HepG2 (cell line): Measurements from ENCODE around the gene MINDY1. TPM values are rescaled to one million over a fixed set of nuclear protein-coding genes. Genes with fewer than 3 reads are reported as not detected.

Experiments used
- FOXA1 ChIP-seq, 2 experiments: fragments of 450-650 bp in 1 of 2; sonication (generic) in 1 of 2; formaldehyde crosslinking in 1 of 2; IDR thresholded peaks; 2 replicates each; pipeline versions ENCODE4 v1.4.0 to v1.6.1; 2016 to 2020; ENCODE audit warnings: missing genetic modification reagents in 1 of 2
- GABPA ChIP-seq, 2 experiments: IDR thresholded peaks; 2 replicates each; pipeline ENCODE4 v1.6.1; 2011 to 2016; ENCODE audit warnings: low read depth in 2 of 2, low read length in 1 of 2, missing biosample characterization in 1 of 2, missing genetic modification characterization in 1 of 2
- GATA4 ChIP-seq: sonication (generic); IDR thresholded peaks from 2 replicates; pipeline ENCODE4 v1.6.1; 2016; ENCODE audit warnings: antibody characterized with exemption, low read depth, borderline replicate concordance
- MED13 ChIP-seq: sonication (generic); formaldehyde crosslinking; IDR thresholded peaks from 2 replicates; pipeline ENCODE4 v1.5.0; 2020; ENCODE audit warnings: missing genetic modification reagents
- MEF2D ChIP-seq: sonication (generic); formaldehyde crosslinking; IDR thresholded peaks from 2 replicates; pipeline ENCODE4 v1.5.1; 2020; ENCODE audit warnings: mild to moderate bottlenecking, missing genetic modification reagents
- MLLT10 ChIP-seq: sonication (generic); formaldehyde crosslinking; IDR thresholded peaks from 2 replicates; pipeline ENCODE4 v1.4.0; 2020; ENCODE audit warnings: missing genetic modification reagents
- MXI1 ChIP-seq: IDR thresholded peaks from 3 replicates; pipeline ENCODE4 v1.6.1; 2012; ENCODE audit warnings: low read depth, low read length, inconsistent platforms, borderline replicate concordance
- SMAD9 ChIP-seq: sonication (generic); formaldehyde crosslinking; IDR thresholded peaks from 2 replicates; pipeline ENCODE4 v1.5.1; 2020; ENCODE audit warnings: mild to moderate bottlenecking, missing genetic modification reagents
- SMARCC2 ChIP-seq: fragments of 450-650 bp; IDR thresholded peaks from 2 replicates; pipeline ENCODE4 v1.6.1; 2017; ENCODE audit warnings: antibody characterized with exemption, mild to moderate bottlenecking
- ZBTB7B ChIP-seq: sonication (generic); formaldehyde crosslinking; IDR thresholded peaks from 2 replicates; pipeline ENCODE4 v1.4.0; 2020; ENCODE audit warnings: missing genetic modification reagents
- ZNF672 ChIP-seq: sonication (generic); formaldehyde crosslinking; IDR thresholded peaks from 2 replicates; pipeline ENCODE4 v1.8.1; 2022; ENCODE audit warnings: missing genetic modification reagents
- ZSCAN9 ChIP-seq: IDR thresholded peaks from 2 replicates; pipeline ENCODE4 v1.6.1; 2016; ENCODE audit warnings: borderline replicate concordance
- polyA plus RNA-seq, 8 experiments: library from polyadenylated mRNA; depleted of rRNA in 3 of 8; stranded (reverse) in 7 of 8; unstranded in 1 of 8; fragments of >200 nt; fragmentation: Illumina TruSeq in 4 of 8; extraction: Trizol in 4 of 8; gene quantifications; 2 replicates each; pipeline versions ENCODE4 v1.2.1 to v1.2.3, GENCODE V29; 2011 to 2016; ENCODE audit warnings: low read depth in 4 of 8, missing spikeins in 1 of 8, mixed read lengths in 1 of 8; ENCODE audit not compliant: insufficient read depth in 1 of 8
- total RNA-seq, 5 experiments: library from RNA; depleted of rRNA; stranded (reverse); fragments of >200 nt; fragmentation: Illumina TruSeq; extraction: Trizol; gene quantifications; 2 replicates each; pipeline ENCODE4 v1.2.3, GENCODE V29; 2016; ENCODE audit warnings: low read depth in 1 of 5
- TF ChIP-seq, protein P1 (sequence below): IDR thresholded peaks from 2 replicates; pipeline ENCODE4 v1.6.1; 2016; ENCODE audit warnings: missing compliant biosample characterization, missing genetic modification reagents, borderline replicate concordance
- TF ChIP-seq, protein P2 (sequence below): sonication (generic); formaldehyde crosslinking; IDR thresholded peaks from 2 replicates; pipeline ENCODE4 v1.4.0; 2020; ENCODE audit warnings: missing genetic modification reagents
- TF ChIP-seq, protein P3 (sequence below): IDR thresholded peaks from 2 replicates; pipeline ENCODE4 v1.4.0; 2020; ENCODE audit warnings: mild to moderate bottlenecking, missing genetic modification reagents
- TF ChIP-seq, protein P4 (sequence below): sonication (generic); formaldehyde crosslinking; IDR thresholded peaks from 2 replicates; pipeline ENCODE4 v1.8.0; 2022; ENCODE audit warnings: missing genetic modification reagents, low read depth, mild to moderate bottlenecking, borderline replicate concordance
- TF ChIP-seq, protein P5 (sequence below): sonication (generic); formaldehyde crosslinking; IDR thresholded peaks from 2 replicates; pipeline ENCODE4 v1.8.0; 2022; ENCODE audit warnings: mild to moderate bottlenecking, missing genetic modification reagents
- TF ChIP-seq, protein P6 (sequence below): sonication (generic); formaldehyde crosslinking; IDR thresholded peaks from 2 replicates; pipeline ENCODE4 v1.8.1; 2023; ENCODE audit warnings: mild to moderate bottlenecking, inconsistent platforms, moderate library complexity, missing genetic modification reagents, borderline replicate concordance

MINDY1 gene
- total and polyA plus RNA-seq, 2 of the 13 experiments (the other 11 are each of a cell fraction or from before 2014, with no cell fraction given), result 11.1 to 15.0 TPM

DNA sequence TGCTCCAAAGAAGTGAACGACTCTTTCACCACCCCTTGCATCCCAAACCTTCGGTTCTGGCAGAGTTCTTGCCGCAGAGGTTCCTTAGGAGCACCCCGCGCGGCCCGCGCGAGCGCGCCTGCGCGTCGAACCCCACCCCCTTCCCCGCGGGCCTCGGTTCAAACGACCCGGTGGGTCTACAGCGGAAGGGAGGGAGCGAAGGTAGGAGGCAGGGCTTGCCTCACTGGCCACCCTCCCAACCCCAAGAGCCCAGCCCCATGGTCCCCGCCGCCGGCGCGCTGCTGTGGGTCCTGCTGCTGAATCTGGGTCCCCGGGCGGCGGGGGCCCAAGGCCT is 40.9 kb upstream of the MINDY1 start, which contains the start of gene C1orf56 (continued):
- TF ChIP-seq GATA4 (0 out of 2 replicates have a peak, but pooled peaks have one; percentile 22), SMARCC2 (no peak), MEF2D (CRISPR knock-in tag) (no peak; the same call in 1 of the 2 replicates), MXI1 (0 out of 3 replicates have a peak, but pooled peaks have one; percentile 5), ZSCAN9 (CRISPR knock-in tag) (no peak), SMAD9 (no peak), GABPA (IDR thresholded peaks at IDR 0.05; ENCODE audit: low read depth, low read length) (no peak), GABPA (CRISPR knock-in tag; IDR thresholded peaks at IDR 0.05; ENCODE audit: low read depth) (peak; percentile 24; the same call in 1 of the 2 replicates), MED13 (CRISPR knock-in tag) (no peak), MLLT10 (CRISPR knock-in tag) (no peak), ZBTB7B (CRISPR knock-in tag) (no peak), FOXA1 (IDR thresholded peaks at IDR 0.05) (no peak), FOXA1 (CRISPR knock-in tag; IDR thresholded peaks at IDR 0.05) (no peak), ZNF672 (no peak)
- TF ChIP-seq, protein P1, sequence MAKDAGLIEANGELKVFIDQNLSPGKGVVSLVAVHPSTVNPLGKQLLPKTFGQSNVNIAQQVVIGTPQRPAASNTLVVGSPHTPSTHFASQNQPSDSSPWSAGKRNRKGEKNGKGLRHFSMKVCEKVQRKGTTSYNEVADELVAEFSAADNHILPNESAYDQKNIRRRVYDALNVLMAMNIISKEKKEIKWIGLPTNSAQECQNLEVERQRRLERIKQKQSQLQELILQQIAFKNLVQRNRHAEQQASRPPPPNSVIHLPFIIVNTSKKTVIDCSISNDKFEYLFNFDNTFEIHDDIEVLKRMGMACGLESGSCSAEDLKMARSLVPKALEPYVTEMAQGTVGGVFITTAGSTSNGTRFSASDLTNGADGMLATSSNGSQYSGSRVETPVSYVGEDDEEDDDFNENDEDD (CRISPR knock-in tag), result peak; percentile 69; the same call in 1 of the 2 replicates
- TF ChIP-seq, protein P2, sequence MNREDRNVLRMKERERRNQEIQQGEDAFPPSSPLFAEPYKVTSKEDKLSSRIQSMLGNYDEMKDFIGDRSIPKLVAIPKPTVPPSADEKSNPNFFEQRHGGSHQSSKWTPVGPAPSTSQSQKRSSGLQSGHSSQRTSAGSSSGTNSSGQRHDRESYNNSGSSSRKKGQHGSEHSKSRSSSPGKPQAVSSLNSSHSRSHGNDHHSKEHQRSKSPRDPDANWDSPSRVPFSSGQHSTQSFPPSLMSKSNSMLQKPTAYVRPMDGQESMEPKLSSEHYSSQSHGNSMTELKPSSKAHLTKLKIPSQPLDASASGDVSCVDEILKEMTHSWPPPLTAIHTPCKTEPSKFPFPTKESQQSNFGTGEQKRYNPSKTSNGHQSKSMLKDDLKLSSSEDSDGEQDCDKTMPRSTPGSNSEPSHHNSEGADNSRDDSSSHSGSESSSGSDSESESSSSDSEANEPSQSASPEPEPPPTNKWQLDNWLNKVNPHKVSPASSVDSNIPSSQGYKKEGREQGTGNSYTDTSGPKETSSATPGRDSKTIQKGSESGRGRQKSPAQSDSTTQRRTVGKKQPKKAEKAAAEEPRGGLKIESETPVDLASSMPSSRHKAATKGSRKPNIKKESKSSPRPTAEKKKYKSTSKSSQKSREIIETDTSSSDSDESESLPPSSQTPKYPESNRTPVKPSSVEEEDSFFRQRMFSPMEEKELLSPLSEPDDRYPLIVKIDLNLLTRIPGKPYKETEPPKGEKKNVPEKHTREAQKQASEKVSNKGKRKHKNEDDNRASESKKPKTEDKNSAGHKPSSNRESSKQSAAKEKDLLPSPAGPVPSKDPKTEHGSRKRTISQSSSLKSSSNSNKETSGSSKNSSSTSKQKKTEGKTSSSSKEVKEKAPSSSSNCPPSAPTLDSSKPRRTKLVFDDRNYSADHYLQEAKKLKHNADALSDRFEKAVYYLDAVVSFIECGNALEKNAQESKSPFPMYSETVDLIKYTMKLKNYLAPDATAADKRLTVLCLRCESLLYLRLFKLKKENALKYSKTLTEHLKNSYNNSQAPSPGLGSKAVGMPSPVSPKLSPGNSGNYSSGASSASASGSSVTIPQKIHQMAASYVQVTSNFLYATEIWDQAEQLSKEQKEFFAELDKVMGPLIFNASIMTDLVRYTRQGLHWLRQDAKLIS, result no peak
- TF ChIP-seq, protein P3, sequence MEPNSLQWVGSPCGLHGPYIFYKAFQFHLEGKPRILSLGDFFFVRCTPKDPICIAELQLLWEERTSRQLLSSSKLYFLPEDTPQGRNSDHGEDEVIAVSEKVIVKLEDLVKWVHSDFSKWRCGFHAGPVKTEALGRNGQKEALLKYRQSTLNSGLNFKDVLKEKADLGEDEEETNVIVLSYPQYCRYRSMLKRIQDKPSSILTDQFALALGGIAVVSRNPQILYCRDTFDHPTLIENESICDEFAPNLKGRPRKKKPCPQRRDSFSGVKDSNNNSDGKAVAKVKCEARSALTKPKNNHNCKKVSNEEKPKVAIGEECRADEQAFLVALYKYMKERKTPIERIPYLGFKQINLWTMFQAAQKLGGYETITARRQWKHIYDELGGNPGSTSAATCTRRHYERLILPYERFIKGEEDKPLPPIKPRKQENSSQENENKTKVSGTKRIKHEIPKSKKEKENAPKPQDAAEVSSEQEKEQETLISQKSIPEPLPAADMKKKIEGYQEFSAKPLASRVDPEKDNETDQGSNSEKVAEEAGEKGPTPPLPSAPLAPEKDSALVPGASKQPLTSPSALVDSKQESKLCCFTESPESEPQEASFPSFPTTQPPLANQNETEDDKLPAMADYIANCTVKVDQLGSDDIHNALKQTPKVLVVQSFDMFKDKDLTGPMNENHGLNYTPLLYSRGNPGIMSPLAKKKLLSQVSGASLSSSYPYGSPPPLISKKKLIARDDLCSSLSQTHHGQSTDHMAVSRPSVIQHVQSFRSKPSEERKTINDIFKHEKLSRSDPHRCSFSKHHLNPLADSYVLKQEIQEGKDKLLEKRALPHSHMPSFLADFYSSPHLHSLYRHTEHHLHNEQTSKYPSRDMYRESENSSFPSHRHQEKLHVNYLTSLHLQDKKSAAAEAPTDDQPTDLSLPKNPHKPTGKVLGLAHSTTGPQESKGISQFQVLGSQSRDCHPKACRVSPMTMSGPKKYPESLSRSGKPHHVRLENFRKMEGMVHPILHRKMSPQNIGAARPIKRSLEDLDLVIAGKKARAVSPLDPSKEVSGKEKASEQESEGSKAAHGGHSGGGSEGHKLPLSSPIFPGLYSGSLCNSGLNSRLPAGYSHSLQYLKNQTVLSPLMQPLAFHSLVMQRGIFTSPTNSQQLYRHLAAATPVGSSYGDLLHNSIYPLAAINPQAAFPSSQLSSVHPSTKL (CRISPR knock-in tag), result peak; percentile 40; the same call in 1 of the 2 replicates
- TF ChIP-seq, protein P4, sequence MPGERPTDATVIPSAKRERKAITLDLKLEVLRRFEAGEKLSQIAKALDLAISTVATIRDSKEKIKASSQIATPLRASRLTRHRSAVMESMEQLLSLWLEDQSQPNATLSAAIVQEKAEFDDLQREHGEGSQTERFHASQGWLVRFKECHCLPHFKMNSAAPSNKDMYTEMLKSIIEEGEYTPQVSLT (CRISPR knock-in tag), result no peak
- TF ChIP-seq, protein P5, sequence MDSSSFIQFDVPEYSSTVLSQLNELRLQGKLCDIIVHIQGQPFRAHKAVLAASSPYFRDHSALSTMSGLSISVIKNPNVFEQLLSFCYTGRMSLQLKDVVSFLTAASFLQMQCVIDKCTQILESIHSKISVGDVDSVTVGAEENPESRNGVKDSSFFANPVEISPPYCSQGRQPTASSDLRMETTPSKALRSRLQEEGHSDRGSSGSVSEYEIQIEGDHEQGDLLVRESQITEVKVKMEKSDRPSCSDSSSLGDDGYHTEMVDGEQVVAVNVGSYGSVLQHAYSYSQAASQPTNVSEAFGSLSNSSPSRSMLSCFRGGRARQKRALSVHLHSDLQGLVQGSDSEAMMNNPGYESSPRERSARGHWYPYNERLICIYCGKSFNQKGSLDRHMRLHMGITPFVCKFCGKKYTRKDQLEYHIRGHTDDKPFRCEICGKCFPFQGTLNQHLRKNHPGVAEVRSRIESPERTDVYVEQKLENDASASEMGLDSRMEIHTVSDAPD (CRISPR knock-in tag), result no peak
- TF ChIP-seq, protein P6, sequence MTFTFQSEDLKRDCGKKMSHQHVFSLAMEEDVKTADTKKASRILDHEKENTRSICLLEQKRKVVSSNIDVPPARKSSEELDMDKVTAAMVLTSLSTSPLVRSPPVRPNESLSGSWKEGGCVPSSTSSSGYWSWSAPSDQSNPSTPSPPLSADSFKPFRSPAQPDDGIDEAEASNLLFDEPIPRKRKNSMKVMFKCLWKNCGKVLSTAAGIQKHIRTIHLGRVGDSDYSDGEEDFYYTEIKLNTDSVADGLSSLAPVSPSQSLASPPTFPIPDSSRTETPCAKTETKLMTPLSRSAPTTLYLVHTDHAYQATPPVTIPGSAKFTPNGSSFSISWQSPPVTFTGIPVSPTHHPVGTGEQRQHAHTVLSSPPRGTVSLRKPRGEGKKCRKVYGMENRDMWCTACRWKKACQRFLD (CRISPR knock-in tag), result no peak
